HG02852 (cell line): ENCODE data around the gene RNF213.

Experiments
- ATAC-seq: cut with Tn5 transposase; IDR thresholded peaks from one replicate; pipeline ENCODE4 v1.9.1; 2021; ENCODE audit warnings: mild to moderate bottlenecking, moderate library complexity; ENCODE audit not compliant: unreplicated experiment

Gene RNF213

DNA sequence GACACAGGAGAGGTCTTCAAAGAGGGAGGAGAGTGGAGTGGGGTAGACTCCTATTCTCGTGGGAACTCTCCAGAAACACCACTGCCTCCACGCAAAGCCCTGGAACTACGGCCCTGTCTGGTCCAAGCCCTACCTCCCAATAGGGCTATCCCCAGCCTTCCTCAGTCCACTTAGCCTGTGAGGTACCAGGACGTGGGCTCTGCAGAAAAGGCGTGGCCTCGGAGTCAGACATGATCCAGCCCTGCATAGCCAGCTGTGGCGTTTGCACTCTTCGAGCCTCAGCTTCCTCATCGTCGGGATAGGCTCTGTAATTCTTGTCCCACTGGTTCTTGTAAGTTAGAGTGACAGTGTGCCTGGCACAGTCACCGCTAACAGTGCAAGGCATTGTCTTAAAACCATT lies 168.1 kb downstream of the RNF213 start:
- no peak for ATAC-seq

DNA sequence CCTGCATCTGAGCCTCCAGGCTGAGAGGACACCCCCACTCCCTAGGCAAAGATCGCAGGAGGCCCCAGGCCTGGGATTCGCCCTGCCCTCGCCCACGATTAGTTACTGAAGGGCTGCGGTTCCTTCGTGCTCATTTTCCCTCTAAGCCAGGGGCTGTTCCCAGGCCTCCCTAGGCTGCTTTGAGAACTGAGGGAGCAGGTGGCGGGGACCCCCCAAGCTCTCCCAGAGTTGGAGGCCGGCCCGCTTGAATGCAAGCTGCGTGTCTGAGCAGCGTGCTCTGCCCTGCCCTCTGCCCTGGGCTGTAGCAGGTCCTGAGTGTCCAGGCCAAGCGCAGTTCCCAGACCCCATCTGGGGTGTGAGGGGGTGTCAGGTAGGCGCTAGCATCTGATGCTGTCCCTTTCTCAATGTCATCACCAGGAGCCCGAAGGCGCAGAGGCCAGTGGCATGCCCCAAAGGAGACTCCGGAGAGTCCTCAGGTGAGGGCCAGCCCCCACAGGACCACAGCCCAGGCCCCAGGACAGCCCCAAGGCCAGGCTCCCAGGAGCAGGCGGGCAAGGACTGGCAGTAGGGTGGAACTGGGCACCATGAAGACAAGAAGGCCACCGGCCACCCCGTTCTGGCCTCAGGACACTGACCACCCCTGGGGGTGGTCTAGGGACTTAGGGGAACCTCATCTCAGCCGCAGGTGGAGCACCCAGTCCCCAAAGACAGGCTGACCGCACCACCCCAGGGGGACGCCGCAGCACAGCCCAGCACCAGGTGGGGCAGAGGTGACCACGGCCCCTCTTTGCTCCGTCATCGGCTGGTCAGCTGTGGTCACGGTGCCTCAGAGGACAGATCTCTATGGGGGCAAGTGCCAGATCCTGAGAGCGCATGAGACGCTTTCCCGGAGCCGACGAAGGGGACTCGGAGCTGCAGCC lies 169.0 kb downstream of the RNF213 start:
- no peak for ATAC-seq

DNA sequence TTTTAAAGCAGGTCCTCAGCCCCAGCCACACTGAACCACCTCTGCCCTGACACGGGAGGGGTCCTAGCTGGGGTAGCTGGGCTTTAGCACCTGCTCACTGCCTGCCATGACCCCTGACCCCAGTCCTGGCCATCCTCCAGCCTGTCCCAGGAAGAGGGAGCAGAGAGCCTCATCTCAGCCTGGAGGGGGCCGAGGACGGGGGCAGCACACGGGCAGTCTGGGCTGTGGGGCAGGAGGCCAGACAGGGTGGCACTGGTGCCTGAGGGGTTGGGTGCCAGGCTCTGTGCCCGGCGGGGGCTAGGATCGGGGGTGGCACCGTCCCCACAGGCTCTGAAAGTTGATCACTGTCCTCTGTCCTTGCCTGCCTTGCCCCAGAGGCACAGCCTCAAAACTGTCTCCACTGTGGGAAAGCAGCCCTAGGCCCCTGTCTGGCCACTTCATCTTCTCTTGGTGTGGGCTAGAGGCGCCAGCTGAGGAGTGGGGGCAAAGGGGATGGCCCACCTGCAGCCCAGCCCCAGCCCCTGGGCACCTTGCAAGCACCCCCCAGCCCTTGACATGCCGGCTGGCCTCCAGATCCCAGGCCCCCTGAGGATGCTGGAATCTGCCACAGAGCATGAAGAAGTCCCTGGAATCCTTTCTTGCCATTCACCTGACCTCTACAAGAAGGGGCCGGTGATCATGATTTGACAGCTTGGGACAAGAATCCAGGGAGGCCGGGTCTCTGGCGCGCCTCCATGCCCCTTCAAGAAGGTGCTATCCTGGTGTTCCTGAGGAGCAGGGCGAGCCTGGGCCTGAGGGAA lies 170.0 kb downstream of the RNF213 start:
- no peak for ATAC-seq

DNA sequence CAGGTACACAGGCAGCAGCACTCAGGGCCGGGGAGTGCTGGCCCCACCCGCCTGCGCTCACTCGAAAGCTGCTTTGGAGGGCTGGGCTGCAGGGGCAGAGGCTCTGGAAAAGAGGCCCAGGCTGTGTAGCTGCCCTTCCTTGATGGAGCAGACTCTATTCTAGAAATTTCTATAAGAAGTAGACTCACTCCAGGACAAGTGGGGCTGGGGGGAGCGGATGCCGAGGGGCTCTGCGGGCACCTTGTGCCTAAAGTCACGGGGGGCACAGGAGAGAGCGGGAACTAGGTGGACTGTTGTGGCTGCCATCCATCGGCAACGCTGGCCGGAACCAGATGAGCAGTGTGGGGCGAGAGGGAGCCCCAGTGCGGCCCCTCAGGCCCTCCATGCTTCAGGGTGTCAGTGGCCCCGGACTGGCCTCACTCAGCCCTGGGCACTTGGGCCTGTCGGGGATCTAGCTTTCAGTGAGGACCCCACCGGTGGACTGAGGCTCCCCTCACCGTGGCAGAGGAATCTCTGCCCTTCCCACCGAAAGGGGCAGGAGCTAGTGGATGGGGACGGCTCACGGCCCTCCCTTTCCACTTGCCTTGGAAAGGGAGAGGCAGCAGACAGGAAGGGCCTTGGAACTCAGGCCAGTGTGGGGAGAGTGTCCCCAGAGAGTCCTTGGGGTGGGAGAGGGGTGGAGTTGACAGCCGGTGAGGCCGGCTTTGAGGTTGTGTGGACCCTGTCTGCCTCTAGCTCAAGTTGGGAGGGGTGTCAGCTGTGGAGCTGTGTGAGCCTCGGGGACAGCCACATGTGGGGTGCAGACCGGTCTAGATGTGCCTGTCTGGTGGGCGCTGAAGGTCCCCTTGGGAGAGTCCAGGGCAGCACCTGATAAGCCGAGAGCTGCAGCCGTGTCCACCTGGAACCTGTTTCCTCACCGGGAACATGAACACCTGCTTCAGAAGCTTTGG lies 170.9 kb downstream of the RNF213 start:
- no peak for ATAC-seq

DNA sequence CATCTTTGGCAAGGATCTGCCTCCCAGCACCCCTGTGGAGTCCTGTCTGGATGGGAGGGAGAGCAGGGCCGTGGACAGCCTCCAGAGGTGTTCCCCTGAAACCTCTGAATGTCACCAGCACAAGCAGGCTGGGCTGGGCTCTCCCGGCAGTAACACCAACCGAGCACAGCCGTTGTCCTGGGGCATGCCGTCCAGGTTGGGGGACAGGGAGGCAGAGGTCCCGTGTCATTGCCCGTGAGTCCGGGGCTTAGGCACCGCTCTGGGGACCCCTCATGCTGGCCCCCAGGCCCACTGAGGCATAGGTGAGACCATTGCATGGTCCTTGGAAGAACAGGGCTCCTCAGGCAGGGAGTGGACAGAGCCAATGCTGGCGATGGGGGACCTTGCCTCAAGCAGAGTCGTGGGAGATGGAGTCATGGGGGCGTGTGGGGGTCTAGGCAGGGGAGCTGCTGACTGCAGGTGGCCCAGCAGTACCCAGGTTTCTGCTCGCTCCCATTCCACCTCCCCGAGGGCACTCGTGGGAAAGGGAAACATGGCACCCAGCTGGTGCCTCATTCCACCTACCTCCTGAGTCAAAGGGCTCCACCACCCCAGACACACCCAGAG lies 171.8 kb downstream of the RNF213 start:
- no peak for ATAC-seq

DNA sequence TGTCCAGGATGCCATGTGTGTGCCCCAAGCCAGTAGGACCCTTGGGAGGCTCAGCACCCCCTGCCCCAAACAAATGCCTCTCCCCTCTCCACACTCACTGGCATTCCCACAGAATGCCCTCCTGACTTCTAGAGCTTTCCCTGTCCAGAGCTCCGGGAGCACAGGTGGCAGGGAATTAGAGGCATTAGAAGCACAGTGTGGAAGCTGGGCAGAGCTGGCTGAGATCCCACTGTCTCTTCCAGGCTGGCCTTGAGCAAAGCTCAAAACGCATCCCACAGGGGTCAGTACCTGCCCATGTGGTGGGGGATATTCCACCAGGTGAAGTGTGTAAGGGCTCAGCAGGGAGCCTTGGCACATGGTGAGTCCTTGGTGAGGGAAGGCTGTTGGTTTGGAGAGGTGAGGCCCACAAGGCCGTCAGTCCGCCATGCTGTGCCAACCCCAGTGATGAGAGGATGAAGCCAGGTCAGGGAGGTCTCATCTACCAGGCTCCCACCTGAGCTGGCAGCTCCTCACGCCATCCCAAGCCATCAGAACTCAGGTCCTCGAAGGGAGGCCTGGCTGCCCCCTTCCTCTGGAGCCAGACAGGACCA lies 172.4 kb downstream of the RNF213 start:
- no peak for ATAC-seq

DNA sequence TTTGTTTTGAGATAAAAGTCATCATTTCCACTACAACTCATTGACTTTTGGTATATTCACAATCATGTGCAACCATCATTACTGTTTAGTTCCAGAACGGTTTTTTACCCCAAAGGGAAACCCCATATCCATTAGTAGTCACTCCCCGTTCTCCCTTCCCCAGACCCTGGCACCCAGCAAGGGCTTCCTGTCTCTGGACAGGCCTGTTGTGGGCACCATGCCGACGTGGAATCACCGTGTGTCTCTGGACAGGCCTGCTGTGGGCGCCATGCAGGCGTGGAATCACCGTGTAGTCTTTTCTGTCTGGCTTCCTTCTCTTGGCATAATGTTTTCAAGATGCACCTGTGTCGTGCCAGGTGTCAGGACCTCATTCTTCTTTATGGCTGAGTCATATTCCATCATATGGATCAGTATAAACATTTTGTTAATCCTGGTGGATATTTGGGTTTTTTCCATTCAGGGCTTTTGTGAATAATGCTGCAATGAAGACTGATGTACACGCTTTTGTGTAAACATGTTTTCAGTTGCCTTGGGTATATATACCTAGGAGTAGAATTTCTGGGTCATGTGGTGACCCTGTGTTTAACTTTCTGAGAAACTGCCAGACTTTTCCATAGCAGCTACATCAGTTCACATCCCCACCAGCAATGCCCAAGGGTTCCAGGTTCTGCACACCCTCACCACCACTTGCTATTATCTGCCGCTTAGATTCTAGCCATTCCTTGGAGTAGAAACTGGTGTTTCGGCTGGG lies 173.4 kb downstream of the RNF213 start:
- no peak for ATAC-seq

DNA sequence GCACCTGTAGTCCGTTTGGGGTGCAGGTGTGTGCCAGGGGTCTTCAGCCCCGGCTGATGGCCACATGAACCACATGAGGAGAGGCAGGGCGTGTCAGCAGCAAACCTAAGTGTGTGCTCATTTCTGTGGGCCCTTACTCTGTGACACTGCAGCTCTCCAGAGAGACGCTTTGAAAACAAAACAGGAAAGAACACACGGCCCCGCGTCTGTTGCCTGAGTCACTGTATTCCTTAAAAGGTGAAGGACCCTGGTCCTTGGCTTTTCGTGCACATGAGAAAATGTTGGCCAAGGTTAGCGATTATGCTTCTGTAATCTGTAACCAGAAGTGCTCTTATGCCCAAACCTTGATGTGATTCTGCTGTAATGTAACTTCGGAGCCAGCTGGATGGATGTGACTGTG lies 176.9 kb downstream of the RNF213 start:
- no peak for ATAC-seq

DNA sequence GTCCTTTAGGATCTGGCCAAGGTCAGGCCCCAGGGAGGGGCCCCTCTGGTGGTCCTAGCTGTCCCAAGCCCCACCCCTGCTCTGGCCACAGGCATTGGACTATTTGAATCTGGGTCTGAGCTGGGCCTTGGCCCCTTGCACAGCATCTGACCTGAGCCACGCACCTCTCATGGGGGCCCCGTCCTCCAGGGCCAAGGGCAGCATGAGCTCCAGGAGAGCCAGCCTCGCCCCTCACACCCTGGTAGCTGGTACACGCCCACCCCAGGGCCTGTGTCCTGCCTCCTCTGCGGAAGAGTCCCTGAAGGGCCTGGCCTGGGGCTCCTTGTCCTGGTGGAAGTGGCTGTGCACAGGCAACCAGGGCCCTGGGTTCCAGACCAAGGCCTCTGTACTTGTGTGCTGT lies 178.2 kb downstream of the RNF213 start:
- ATAC-seq: no peak

DNA sequence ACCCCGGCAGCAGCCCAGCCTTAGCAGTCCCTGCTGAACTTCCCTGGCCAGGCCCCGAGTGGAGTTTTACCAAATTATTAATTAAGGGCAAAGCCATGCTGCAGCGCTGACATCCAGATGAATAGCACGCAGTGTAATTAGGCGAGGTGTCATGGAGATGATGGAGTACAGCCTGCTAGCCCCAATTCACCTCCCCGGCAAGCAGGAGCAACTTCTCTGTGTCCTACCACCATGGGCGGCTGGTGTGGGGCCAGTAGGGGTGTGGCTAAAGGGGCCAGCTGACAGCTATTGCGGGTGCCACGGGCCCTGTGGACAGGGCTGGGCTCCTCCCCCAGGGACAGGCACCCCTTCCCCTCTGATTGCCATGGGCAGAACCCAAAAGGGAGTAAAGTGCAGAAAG lies 178.8 kb downstream of the RNF213 start:
- ATAC-seq: no peak

DNA sequence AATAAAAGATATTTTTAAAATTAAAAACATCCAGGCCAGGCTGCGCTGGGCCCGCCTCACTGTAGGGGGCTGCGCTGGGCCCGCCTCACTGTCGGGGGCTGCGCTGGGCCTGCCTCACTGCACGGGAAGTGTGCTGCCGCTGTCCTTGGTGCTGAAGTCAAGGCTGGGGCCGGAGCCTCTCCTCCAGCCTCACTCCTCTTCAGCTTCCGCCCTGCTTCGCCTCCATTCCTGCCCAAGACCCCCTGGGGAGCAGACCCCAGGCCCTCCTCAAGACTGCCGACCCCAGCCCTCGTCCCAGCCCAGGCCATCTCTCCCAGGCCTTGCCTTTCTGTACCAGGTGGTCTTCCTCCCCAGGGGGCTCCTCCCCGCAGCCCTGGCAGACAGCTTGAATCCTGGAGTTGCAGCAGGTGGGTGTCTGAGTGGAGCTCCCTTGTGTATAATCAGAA lies 180.5 kb downstream of the RNF213 start:
- ATAC-seq: no peak

DNA sequence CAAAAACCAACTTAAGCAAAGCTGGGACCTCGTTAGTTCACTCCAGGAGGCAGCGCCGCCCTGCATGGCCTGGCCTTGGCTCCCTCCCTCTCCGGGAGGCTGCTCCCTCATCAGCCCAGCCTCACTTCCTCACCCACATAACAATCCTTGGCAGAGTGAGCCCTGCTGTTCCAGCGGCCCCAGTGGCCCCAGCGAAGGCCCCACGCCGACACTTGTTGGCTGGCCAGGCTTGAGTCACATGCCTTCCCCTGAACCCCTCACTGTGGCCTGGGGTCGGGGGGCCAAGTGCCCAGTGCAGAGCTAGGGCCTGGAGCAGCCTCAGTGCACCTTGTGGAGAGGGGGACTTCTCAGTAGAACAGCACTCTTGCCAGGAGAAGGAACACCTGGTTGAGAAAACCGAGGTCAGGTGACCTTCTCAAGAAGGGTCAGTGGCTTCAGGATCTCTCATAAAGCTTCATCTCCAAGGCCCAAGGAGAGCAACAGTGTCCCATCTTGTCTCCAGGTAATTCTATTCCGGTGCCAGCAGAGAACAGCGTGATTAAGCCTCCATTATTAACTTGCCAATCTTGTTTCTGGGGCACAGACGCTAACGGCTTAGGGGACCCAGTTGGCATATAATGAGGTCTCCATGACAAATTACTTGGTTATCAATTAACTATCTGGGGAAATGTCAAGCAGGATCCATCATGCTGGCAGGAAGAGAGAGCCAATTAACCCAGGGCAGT lies 181.1 kb downstream of the RNF213 start:
- no peak for ATAC-seq

DNA sequence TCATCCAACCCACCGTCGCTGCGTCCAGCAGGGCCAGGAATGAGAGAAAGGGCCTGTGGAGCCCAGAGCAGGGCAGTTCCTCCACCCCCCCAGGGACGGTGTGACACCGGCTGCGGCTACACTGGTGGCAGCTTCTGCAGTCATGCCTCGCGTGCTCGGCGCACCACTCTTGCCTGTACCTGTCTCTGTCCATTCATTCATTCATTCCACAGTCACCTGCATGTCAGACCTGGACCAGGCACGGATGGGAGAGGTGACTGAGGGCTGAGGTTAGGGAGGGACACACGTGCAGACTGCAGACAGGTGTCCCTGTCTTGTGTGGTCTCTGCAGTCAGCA lies 181.6 kb downstream of the RNF213 start:
- no peak for ATAC-seq

DNA sequence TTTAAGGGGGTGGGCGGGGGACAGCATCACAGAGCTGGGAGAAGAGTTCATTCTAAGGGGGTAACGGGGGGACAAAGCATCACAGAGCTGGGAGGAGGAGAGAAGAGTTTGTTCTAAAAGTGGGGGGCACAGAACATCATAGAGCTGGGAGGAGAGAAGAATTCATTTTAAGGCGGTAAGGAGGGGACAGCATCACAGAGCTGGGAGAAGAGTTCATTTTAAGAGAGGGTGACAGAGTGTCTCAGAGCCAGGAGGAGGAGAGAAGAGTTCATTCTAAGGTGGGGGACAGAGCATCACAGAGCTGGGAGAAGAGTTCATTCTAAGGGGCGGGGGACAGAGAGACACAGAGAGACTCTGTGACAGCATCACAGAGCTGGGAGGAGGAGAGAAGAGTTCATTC lies 182.1 kb downstream of the RNF213 start:
- ATAC-seq: no peak

DNA sequence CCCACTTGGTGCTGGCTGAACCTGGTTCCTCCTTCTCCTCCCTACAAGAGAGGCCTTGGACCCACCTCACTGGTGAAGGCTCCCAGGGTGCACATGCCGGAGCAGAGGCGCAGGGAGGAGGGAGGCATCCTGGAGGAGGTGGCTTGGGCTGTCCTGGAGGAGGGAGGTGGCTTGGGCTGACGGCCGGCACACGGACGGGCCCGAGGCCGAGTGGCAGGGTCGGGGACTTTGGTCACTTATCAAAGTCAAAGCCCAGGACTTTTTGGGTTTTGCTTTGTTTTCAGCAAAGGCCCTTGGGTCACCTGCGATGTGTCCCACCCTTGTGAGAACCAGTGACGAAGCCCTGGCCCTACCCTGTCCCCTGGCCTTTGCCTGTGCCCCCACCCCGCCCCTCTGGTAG lies 182.8 kb downstream of the RNF213 start:
- ATAC-seq: no peak

DNA sequence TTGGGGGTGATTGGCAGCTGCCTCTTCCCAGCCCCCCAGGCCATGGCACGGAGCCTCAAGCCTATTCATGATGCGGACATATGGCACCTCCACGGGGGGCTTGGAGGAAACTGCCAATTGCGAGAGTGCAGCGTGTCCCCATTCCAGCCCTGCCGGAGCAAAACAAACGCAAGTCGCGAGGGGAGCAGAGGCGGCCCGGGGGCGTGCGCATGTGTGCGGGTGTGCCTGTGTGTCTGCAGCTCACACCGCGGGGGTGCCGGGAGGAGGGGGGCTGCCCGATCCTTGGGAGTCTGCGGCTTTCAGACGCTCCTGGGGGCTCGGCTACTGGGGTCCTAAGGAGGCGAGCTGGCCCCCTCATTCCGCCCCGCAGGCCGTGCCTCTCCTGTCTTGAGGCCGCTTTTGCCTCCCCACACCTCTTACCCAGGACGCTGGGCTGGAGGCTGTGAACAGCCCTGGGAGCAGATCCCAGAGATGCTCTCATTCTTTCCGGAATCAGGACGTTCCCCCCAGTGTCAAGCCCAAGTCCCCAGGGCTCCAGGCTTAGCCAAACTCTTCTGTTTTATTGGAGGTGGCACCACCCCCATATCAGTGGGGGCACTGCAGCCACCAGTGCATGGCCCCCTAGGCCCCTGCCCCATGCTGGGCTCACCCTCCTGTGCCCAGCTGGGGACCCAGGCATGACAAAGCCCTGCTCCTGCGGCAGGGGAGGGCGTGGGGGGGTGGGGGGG lies 183.4 kb downstream of the RNF213 start:
- no peak for ATAC-seq

DNA sequence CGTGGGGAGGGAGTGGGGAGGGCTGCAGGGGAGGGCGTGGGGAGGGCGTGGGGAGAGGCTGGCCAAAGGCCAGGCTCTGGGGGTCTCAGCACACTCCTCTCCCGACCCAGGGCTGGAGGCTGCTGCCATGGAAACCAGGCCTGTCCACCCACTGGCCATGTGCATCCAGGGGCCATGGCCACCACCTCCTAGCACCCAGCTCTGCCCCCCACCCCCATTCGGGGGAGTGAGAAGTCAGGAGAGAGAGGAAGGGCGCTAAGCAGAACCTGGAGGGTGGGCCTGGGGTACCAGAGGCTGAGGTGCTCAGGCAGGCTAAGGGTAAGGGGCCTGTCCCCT lies 184.0 kb downstream of the RNF213 start:
- no peak for ATAC-seq

DNA sequence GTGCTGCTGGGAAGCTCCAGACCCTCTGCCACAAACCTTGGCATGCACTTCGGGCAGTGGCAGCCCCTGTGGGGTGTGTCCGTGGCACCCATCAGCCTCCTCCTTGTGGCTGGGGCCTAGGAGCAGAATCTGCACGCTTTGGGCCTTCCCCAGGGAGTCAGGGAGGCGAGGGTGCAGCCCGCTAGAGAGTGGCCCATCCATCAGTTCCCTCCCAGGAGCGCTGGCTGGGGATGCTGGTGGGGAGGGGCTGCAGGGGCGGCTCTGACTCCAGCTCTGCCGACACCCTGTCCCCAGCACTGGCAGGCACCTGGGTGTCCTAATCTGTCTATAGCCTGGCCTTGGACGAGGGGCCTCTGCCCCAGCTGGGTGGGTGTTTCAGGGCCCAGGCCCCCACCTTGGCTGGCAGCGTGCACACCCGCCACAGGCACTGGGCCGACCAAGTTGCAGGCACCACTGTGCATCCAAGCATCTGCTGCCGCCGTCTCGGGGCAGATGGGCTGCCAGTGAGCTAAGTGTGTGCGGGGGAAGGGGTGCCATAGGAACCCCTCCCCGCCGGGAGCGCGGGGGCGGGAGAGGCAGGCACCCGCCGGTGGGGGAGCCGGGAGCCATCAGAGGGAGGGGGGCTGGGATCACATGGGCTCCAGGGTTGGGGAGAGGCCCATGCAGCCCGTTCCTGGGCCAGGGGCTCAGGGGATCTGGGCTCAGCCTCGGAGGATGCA lies 184.5 kb downstream of the RNF213 start:
- no peak for ATAC-seq
